Endodermal cell (in vitro differentiated cells): ENCODE results near the gene RNASEL. TPM values are rescaled to one million over a fixed set of nuclear protein-coding genes. Genes with fewer than 3 reads are reported as not detected.

ENCODE experiments used
- DNase-seq: peaks from one replicate; pipeline ENCODE4 v3.0.0-alpha.2; 2017
- H3K27ac ChIP-seq: 2 replicates; pipeline ENCODE4 v1.5.1; 2013; ENCODE audit warnings: mild to moderate bottlenecking, low read depth, low read length, moderate library complexity
- H3K27me3 ChIP-seq: 2 replicates; pipeline ENCODE4 v1.6.1; 2013; ENCODE audit warnings: mild to moderate bottlenecking, low read length, moderate library complexity; ENCODE audit not compliant: insufficient read depth, control insufficient read depth, poor library complexity, severe bottlenecking
- H3K36me3 ChIP-seq: 2 replicates; pipeline ENCODE4 v1.7.0; 2013; ENCODE audit warnings: mild to moderate bottlenecking, low read length, moderate library complexity; ENCODE audit not compliant: control insufficient read depth, insufficient read depth
- H3K4me1 ChIP-seq: one replicate; pipeline ENCODE4 v1.7.0; 2013; ENCODE audit warnings: low read length; ENCODE audit not compliant: control insufficient read depth, insufficient read depth
- H3K4me3 ChIP-seq: 2 replicates; pipeline ENCODE4 v1.5.1; 2013; ENCODE audit warnings: mild to moderate bottlenecking, low read length, moderate library complexity
- H3K9ac ChIP-seq: 2 replicates; pipeline ENCODE4 v1.6.1; 2013; ENCODE audit warnings: mild to moderate bottlenecking, low read length, moderate library complexity; ENCODE audit not compliant: poor library complexity, severe bottlenecking; ENCODE audit errors: extremely low read depth
- H3K9me3 ChIP-seq: 2 replicates; pipeline ENCODE4 v1.6.1; 2013; ENCODE audit warnings: mild to moderate bottlenecking, low read length, moderate library complexity; ENCODE audit not compliant: control insufficient read depth
- H3K27ac Mint-ChIP-seq: 2 replicates; pipeline ENCODE4 v1.8.0; 2020; ENCODE audit warnings: mixed read lengths
- H3K27me3 Mint-ChIP-seq: 2 replicates; pipeline ENCODE4 v1.8.0; 2021; ENCODE audit warnings: mild to moderate bottlenecking, mixed read lengths; ENCODE audit not compliant: insufficient read depth
- H3K36me3 Mint-ChIP-seq: 2 replicates; pipeline ENCODE4 v1.8.0; 2020; ENCODE audit warnings: low read depth, mixed read lengths
- H3K4me1 Mint-ChIP-seq: 2 replicates; pipeline ENCODE4 v1.8.0; 2020; ENCODE audit warnings: mixed read lengths
- H3K4me3 Mint-ChIP-seq: 2 replicates; pipeline ENCODE4 v1.8.0; 2020; ENCODE audit warnings: mild to moderate bottlenecking, moderate library complexity, mixed read lengths
- H3K9me3 Mint-ChIP-seq: 2 replicates; pipeline ENCODE4 v1.8.0; 2020; ENCODE audit warnings: mild to moderate bottlenecking, mixed read lengths
- CTCF ChIP-seq: fragments of 200-600 bp; sonication (generic); conservative IDR thresholded peaks from 2 replicates; pipeline ENCODE4 v1.5.0; 2021; ENCODE audit warnings: antibody characterized with exemption, mild to moderate bottlenecking
- WGBS, 2 experiments: methylation state at CpG; one replicate each; pipeline versions ENCODE4 v1.1.5 to v1.1.7; 2013; ENCODE audit warnings: missing lambda C conversion rate in 2 of 2, mixed read lengths in 1 of 2; ENCODE audit not compliant: insufficient coverage in 1 of 2, insufficient read length in 1 of 2; 5-methylcytosine and 5-hydroxymethylcytosine counted together
- total RNA-seq, 2 donors: library from RNA; stranded (reverse); fragmentation: NEBNext Ultra II Directional in 1 of 2; extraction: Animal tissue kit (Norgen Biotek cat#: 25700) in 1 of 2; gene quantifications; 2 replicates in 1 of 2; 3 replicates in 1 of 2; pipeline ENCODE4 v1.2.1, GENCODE V29; 2021

Gene RNASEL
- total RNA-seq, 2 donors from 2014 or later = 2.6 to 3.1 TPM

GRCh38 chr1:182598296-182598695, 9.2 kb upstream of the RNASEL start:
- Histone ChIP-seq H3K27ac (no peak overlapping the region), H3K9me3 (no peaks in the 10 kb centered on the region), H3K4me3 (no peak overlapping the region), H3K36me3 (peaks cover 13% of the 10 kb centered on the region), H3K27me3 (no peaks in the 10 kb centered on the region), H3K9ac (no peak overlapping the region), H3K4me1 (peaks cover 5% of the 10 kb centered on the region)
- Mint-ChIP-seq H3K4me3 (no peak overlapping the region), H3K36me3 (no peaks in the 10 kb centered on the region), H3K27me3 (peaks cover 4% of the 10 kb centered on the region), H3K27ac (no peak overlapping the region), H3K9me3 (no peaks in the 10 kb centered on the region), H3K4me1 (peaks cover 14% of the 10 kb centered on the region)
- WGBS, 2 experiments = 92 to 97% methylated on average over 5 of the region's 5 CpGs
- no peak for DNase-seq
- TF ChIP-seq CTCF = no peak

- 91 to 93% methylated on average over 6 of the region's 6 CpGs for WGBS, 2 experiments
- Histone ChIP-seq H3K27me3 (no peaks in the 10 kb centered on the region), H3K9me3 (no peaks in the 10 kb centered on the region)
Observed at GRCh38 chr1:182596934-182597333, 7.9 kb upstream of the RNASEL start.

GRCh38 chr1:182595641-182596240, 6.7 kb upstream of the RNASEL start:
- DNase-seq = peak; percentile 91
- WGBS, 2 experiments = 41 to 47% methylated on average over 3 to 4 of the region's 4 CpGs

More at GRCh38 chr1:182596934-182597333, 7.9 kb upstream of the RNASEL start:
- peaks cover 13% of the 10 kb centered on the region for H3K36me3 ChIP-seq
- Mint-ChIP-seq H3K36me3 (no peaks in the 10 kb centered on the region), H3K4me3 (no peak overlapping the region), H3K4me1 (peaks cover 14% of the 10 kb centered on the region), H3K27me3 (peaks cover 4% of the 10 kb centered on the region), H3K27ac (no peak overlapping the region), H3K9me3 (no peaks in the 10 kb centered on the region)
- TF ChIP-seq CTCF = no peak
- H3K9ac ChIP-seq = no peak overlapping the region
- H3K4me1 ChIP-seq = peaks cover 5% of the 10 kb centered on the region
- DNase-seq = no peak
- no peak overlapping the region for H3K4me3 ChIP-seq
- H3K27ac ChIP-seq = no peak overlapping the region

More at GRCh38 chr1:182595641-182596240, 6.7 kb upstream of the RNASEL start:
- H3K27ac Mint-ChIP-seq = no peak overlapping the region
- Histone ChIP-seq H3K4me1 (no peaks in the 10 kb centered on the region), H3K36me3 (peaks cover 7% of the 10 kb centered on the region), H3K9ac (no peak overlapping the region), H3K4me3 (no peak overlapping the region), H3K27me3 (no peaks in the 10 kb centered on the region), H3K9me3 (no peaks in the 10 kb centered on the region), H3K27ac (no peak overlapping the region)
- no peak overlapping the region for H3K4me3 Mint-ChIP-seq
- TF ChIP-seq CTCF = peak; percentile 91
- peaks cover 14% of the 10 kb centered on the region for H3K4me1 Mint-ChIP-seq
- H3K27me3 Mint-ChIP-seq = peaks cover 4% of the 10 kb centered on the region
- H3K36me3 Mint-ChIP-seq = no peaks in the 10 kb centered on the region
- H3K9me3 Mint-ChIP-seq = no peaks in the 10 kb centered on the region
